Nephron progenitor cell (in vitro differentiated cells): ENCODE results near the gene CA4.

Experiments used
- DNase-seq: peaks from one replicate; pipeline ENCODE4 v3.0.0; 2021
- H3K27ac Mint-ChIP-seq: 2 replicates; pipeline ENCODE4 v1.8.0; 2021; ENCODE audit warnings: mild to moderate bottlenecking, moderate library complexity, mixed read lengths
- H3K27me3 Mint-ChIP-seq: 2 replicates; pipeline ENCODE4 v1.8.0; 2021; ENCODE audit warnings: mild to moderate bottlenecking, low read depth, mixed read lengths; ENCODE audit not compliant: poor library complexity
- H3K36me3 Mint-ChIP-seq: 2 replicates; pipeline ENCODE4 v1.8.0; 2021; ENCODE audit warnings: low read depth, mixed read lengths
- H3K4me1 Mint-ChIP-seq: 2 replicates; pipeline ENCODE4 v1.8.0; 2021; ENCODE audit warnings: mixed read lengths
- H3K4me3 Mint-ChIP-seq: 2 replicates; pipeline ENCODE4 v1.8.0; 2021; ENCODE audit warnings: mild to moderate bottlenecking, moderate library complexity, mixed read lengths
- H3K9me3 Mint-ChIP-seq: 2 replicates; pipeline ENCODE4 v1.8.0; 2021; ENCODE audit warnings: mild to moderate bottlenecking, moderate library complexity, mixed read lengths
- CTCF ChIP-seq: fragments of 200-600 bp; sonication (generic); IDR thresholded peaks from 2 replicates; pipeline ENCODE4 v1.5.0; 2021; ENCODE audit warnings: antibody characterized with exemption

CA4 gene

GRCh38 chr17:60147553-60148223 is 2.1 kb upstream of the CA4 start:
- Mint-ChIP-seq H3K36me3 (no peaks in the 10 kb centered on the region), H3K4me3 (no peak overlapping the region), H3K27me3 (peaks cover 100% of the 10 kb centered on the region), H3K27ac (no peak overlapping the region), H3K9me3 (no peaks in the 10 kb centered on the region), H3K4me1 (peaks cover 46% of the 10 kb centered on the region)
- no peak for TF ChIP-seq CTCF
- DNase-seq: no peak

DNA sequence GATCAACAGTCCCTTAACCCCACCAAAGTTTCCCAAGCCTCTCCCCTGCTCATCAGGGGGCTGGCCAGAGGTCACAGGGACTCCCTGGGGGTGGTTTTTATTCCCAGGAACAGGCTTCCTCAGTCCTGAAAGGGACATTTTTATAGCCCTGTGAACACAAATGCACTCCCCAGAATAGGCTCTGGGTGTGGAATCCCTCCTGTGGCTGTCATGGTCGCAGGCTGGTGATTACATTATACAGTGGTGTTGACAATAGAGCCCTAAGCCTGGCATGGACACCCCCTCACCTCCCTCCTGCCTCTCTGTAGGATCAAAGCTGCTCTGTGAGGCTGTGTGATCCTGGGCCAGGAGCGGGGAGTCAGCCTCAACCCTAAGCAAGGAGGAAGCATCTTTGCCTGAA is 1.4 kb upstream of the CA4 start:
- Mint-ChIP-seq H3K36me3 (no peaks in the 10 kb centered on the region), H3K4me1 (peaks cover 40% of the 10 kb centered on the region)
- no peak for TF ChIP-seq CTCF

DNA sequence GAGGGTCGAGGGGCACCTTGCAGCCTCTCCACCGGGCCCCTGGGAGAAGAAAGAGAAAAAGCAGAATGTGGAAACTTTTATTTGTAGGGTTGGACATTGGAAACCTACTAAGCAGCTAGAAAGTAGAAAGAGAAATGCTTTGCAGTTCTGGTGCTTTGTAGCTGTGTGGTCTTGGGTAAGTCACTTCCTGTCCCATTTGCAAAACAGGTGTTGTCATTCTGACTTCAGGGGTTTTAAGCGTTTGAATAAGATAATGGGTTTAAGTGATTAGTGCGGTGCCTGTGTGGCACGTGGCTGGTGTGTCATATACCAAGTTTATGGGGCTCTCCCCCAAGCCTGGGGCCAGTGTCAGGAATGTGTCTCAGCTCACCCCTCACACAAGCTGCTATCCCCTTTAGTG is 1.6 kb downstream of the CA4 start:
- no peak for DNase-seq
- Mint-ChIP-seq H3K9me3 (no peaks in the 10 kb centered on the region), H3K27ac (no peak overlapping the region), H3K27me3 (peaks cover 92% of the 10 kb centered on the region), H3K36me3 (no peaks in the 10 kb centered on the region), H3K4me3 (peak overlapping the region; percentile 56), H3K4me1 (peaks cover 35% of the 10 kb centered on the region)
- TF ChIP-seq CTCF: no peak

More for the DNA sequence above, 1.4 kb upstream of the CA4 start:
- H3K4me3 Mint-ChIP-seq: no peak overlapping the region
- H3K9me3 Mint-ChIP-seq: no peaks in the 10 kb centered on the region
- H3K27ac Mint-ChIP-seq: no peak overlapping the region
- peaks cover 100% of the 10 kb centered on the region for H3K27me3 Mint-ChIP-seq
- no peak for DNase-seq

- Mint-ChIP-seq H3K27me3 (peaks cover 90% of the 10 kb centered on the region), H3K27ac (no peak overlapping the region)
- no peak for TF ChIP-seq CTCF
Observed at GRCh38 chr17:60153606-60154390, 4.0 kb downstream of the CA4 start.

GRCh38 chr17:60154616-60155426 is 5.0 kb downstream of the CA4 start:
- Mint-ChIP-seq H3K27ac (peak overlapping the region; percentile 32), H3K36me3 (no peaks in the 10 kb centered on the region), H3K27me3 (peaks cover 90% of the 10 kb centered on the region), H3K4me3 (no peak overlapping the region), H3K4me1 (peaks cover 29% of the 10 kb centered on the region), H3K9me3 (no peaks in the 10 kb centered on the region)
- TF ChIP-seq CTCF: no peak
- no peak for DNase-seq

More at GRCh38 chr17:60153606-60154390, 4.0 kb downstream of the CA4 start:
- Mint-ChIP-seq H3K9me3 (no peaks in the 10 kb centered on the region), H3K4me1 (peaks cover 32% of the 10 kb centered on the region), H3K36me3 (no peaks in the 10 kb centered on the region), H3K4me3 (no peak overlapping the region)
- DNase-seq: no peak
